Stimulated activated CD4-positive, alpha-beta T cell treated with anti-CD3 and anti-CD28 coated beads, Interleukin-1b, Interleukin-23, amount 100 ng/mL, for 24 hours (primary cell): ENCODE data around the gene HDGFL1.

Experiments used
- DNase-seq, 4 experiments: peaks; one replicate each; pipeline ENCODE4 v3.0.0-alpha.2; 2020; ENCODE audit warnings: low read depth in 4 of 4, low spot score in 1 of 4

Gene HDGFL1

DNA sequence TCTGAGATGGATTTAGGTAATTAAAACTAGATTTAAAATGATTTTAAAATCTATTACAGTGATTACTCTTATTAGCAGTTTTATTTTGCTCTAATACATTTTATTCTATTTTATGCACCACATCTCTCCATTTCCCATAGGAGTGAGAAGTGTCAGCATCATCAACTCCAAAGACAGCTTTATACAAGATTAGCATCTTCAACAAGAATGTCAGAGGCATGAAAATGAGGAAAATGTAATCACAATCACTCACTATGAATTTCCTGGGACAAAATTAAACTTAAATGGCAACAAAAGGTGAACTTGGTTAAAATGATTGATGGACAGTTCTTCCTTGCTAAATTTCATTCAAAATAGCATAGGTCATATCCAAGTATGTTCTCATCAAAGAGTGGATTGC, 19.8 kb downstream of the HDGFL1 start:
- no peak for DNase-seq

GRCh38 chr6:22590423-22590822, 21.1 kb downstream of the HDGFL1 start:
- no peak for DNase-seq

GRCh38 chr6:22593895-22594294, 24.5 kb downstream of the HDGFL1 start:
- no peak for DNase-seq

DNA sequence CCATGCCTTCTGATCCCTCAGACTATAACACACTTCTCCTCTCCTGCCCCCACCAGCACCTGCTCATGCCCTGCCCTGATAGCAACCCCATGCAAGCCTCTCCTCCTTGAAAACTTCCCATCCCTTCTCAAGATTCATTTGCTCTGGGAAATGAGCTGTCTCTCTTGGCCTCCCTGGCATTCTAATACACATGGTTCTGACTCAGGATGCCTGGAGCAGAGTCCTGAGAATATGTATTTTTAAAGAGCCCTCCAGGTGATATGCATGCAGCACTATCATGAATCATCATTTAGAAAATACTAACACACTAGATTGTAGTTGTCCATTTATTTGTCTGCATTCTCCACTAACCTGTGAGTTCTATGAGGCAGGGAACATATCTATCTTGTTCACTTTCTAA, 26.6 kb downstream of the HDGFL1 start:
- DNase-seq, result no peak

- no peak for DNase-seq
These were observed 29.0 kb downstream of the HDGFL1 start for GRCh38 chr6:22598339-22598738.

- no peak for DNase-seq
These were observed 30.7 kb downstream of the HDGFL1 start for GRCh38 chr6:22600059-22600458.

GRCh38 chr6:22601984-22602383, 32.6 kb downstream of the HDGFL1 start:
- DNase-seq, result no peak

GRCh38 chr6:22605736-22606135, 36.4 kb downstream of the HDGFL1 start:
- DNase-seq, result no peak

- no peak for DNase-seq
These were observed 40.8 kb downstream of the HDGFL1 start for GRCh38 chr6:22610127-22610526.

DNA sequence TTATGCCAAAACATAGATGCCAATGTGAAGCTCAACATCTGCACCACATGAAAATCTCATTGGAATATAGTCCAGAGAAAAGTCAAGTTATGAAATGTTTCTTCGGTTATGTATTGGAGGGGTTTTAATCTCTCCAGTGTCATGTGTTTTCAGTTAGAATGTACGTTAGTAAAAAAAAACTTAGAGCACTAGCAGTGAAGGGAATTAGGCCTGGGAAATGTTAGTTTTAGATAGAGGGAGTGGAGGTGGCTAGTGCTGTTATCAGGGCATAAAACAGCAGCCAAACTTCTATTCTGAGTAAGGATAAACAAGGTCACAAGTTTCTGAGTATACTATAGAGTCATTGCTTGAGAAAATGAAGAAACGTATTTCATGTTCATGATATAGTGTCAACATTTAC, 42.9 kb downstream of the HDGFL1 start:
- DNase-seq, result no peak

DNA sequence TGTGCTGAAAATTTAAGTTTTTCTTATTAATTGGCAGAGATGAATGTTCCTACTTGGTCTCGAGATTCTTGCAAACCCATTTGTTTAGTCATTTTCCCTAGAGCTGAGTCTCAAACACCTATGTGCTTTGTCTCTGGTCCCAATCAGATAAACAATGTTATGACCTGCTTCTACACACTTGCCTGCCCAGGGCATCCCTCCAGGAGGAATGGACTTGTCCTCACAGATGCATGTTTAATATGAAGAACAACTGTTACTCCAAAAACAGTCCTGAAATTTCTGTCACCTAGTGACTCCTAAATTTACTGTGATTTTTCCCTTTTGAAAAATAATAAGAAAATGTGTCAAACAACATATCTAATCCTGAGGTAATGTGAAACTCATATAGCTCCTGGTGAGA, 43.7 kb downstream of the HDGFL1 start:
- no peak for DNase-seq

- no peak for DNase-seq
These were observed 44.3 kb downstream of the HDGFL1 start for GRCh38 chr6:22613695-22614094.

DNA sequence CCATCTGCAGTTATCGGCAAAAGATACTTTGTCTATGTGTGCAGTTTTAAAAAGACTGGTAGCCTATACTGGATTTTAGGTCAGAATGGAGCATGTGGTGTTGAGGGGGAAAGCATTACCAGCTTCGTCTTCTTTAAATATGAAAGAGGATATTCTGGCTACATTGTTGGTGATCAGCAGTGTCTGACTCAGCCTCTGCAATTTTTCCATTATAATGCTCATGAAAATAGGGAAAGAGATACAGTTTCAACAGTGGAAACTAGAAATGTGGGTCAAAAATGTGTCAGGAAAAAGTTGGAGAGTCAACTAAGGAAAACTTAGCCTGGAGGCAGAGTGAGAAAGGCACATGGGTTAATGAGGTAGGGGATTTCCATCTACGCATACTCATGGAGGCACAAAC, 45.2 kb downstream of the HDGFL1 start:
- no peak for DNase-seq

DNA sequence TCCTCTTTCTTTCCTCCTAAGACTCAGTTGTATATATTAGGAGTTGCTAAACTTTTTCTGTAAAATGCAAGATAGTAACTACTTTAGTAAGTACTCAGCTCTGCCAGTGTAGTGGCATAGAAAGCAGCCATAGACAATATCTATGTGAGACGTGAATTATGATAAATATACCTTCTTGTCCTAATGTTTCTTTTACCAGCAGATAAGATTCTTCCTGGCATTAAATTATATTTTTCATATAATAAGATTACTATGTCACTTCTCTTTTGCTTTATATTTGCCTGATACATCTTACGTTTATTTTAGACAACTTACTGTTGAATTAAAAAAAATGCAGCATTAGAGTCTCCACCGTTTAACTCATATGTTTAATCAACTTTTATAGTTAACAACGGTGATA, 51.7 kb downstream of the HDGFL1 start:
- DNase-seq, result no peak
